Suppressor macrophage treated with lipopolysaccharide for 4 hours (primary cell): Measurements from ENCODE around the gene SGPP2.

Experiments used
- DNase-seq: peaks from one replicate; pipeline ENCODE4 v3.0.0-alpha.2; 2020

Gene SGPP2

DNA sequence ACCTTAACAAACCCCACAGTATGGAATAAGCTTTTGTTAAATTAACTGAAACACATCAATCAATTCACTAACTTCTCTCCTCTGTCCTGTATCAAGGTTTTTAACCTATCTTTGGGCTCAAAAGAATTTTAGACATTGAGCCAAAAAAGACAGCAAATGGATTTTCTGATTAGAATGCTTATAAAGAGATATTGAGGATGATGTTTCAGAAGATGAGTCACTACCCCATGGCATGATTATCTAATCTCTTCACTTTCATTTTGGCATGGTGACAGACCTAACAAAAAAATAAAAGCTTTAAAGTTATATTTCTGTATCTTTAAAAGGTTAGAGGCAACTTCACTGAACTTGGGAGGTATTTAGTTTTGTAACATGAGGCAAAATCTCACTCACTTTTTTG, 55.5 kb downstream of the SGPP2 start:
- DNase-seq, result peak; percentile 65

DNA sequence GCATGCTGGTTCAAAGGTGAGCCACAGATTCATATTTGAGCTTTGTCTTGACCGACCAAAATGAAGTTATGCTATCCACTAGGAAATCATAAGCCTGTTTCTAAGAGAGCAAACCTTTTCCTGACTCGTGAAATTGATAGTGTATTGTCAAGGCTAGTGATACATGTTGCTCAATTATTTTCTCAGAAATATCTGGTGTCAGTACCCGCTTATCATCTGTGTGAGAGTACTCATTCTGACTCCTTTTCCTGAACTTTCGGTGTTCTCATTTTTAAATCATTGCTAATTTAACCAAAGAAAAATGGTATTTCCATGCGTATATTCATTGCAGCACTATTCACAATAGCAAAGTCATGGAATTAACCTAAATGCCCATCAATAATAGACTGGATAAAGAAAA, 56.2 kb downstream of the SGPP2 start:
- no peak for DNase-seq

DNA sequence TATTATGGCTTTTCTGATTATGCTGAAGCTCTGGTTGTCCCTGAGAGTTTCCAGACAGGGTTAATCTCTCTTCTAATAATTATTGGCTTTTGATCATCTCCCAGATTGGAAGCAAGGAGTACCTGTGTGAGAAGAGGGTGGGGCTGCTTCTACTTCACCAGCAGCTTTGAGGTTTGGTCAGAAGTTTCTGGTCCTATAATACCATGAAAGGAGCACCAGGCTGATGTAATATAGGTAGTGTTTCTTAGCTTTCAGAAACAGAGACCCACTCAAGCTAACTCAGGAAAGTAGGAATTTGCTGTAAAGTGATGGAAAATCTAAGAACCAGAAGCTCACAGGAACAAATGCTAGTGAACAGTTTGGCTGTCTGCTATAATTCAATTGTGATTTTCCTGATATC, 57.6 kb downstream of the SGPP2 start:
- no peak for DNase-seq

DNA sequence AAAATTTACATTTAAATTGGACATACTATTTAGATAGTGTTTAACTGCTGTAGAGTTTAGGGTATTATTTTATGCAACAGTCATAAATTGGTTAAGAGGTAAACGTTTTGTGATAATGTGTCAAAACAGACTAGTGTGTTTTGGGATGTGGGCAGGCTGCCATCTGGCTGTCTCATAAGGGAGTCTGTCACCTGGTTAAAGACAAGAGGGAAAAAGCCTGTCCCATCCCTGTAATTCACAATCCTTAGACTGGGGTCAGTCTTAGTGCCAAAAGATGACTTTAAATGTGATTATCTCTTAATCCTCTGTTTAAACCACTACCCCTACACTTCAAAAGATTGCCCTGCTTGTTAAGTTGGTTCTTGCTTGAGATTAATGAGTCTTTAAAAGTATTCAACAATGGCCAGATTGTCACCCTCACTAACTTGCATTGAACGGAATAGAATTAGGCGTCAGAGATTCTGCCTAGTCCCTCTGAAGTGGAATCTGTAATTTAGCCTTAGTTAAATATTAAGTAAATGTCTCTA, 59.2 kb downstream of the SGPP2 start:
- peak; percentile 16 for DNase-seq

DNA sequence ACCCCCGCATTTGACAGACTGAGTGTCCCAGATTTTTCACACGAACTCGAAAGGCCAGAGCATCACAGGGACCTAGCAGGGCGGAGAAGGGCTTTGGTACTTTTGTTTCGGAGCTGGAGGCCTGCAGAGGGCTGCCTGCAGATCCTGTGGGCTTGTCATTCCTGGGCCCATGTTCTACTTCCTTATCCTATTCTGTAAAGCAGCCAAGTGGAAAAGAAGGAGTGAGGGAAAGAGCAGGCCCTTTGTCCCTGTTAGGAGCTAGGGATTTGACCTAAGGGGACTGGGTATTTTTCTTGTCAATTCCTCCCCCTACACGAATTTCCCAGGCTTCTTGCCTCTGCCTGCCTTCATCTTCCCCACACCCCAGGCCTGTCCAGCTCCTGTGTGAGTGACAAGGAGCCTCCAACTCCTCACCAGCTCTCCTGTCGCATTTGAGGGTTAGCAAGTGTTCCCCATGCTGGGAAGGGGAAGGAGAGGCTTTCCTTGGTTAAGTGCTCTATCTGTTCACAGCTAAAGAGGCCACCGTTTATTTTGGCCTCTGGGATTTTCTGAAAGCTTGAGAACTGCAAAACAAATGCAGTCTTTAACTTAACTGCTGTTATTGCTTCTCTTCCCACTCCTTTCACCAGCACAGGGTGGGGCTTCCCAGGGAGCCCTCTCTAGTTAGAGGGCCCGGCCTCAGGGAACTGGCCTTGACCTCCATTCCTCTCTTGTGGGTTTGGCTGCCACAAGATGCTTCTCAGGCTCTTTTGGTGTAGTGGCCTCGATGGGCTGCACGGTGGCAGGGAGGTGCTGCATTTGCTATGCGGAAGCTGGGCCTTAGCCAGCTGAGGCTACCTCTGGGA, 61.2 kb downstream of the SGPP2 start:
- no peak for DNase-seq

DNA sequence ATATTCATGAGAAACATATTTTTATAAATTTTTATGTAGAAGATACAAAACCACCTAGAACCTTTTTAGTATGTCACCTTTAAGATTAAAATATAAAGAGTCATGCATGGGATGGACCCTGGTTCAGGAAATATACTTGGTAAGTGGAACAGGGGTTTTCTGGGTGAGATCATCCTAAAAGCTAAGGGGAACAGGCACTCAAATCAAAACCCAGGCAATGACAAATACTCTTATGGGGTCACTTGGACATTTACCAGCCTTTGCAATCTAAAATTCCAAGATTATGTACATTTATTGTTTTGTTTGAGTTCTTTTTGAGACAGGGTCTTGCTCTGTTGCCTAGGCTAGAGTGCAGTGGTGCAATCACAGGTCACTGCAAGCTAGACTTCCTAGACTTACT, 65.8 kb downstream of the SGPP2 start:
- peak; percentile 49 for DNase-seq

DNA sequence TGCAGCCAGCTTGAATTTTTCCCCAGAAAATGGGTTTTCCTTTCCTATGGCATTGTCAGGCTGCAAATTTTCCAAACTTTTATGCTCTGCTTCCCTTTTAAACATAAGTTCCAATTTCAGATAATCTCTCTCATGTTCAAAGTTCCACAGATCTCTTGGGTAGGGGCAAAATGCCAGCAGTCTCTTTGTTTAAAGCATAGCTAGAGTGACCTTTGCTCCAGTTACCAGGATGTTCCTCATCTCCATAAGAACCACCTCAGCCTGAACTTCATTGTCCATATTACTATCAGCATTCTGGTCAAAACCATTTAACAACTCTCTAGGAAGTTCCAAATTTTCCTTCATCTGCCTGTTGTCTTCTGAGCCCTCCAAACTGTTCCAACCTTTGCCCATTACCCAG, 68.3 kb downstream of the SGPP2 start:
- no peak for DNase-seq

DNA sequence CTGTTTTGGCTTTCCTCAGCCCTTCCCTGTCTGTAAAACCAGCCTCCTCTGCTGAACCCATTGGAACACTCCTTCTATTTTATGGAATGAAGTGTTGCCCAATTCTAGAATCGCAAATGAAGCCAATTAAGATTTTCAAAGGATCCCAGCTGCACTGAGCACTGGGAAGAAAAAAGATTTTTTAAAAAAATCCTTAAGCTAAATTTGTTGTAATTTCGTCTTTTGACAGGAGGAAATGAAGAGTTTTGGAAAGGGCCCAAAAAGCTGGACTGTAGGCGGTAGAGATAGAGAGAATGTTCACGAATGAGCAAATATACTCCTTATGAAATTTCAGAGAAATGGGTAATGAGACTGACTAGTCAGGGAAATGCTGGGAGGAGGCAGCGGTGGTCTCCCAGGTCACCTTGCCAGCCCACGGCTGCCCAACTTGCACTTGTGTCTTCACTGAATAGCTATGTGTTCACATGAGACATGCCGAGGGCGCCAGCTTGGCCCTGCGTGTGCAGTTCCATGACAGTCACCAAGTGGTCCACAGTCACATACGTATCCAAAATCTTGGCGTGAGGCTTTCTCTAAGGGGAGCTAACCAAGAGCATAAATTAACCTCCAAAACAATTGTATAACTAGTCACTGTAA, 69.9 kb downstream of the SGPP2 start:
- DNase-seq, result no peak

DNA sequence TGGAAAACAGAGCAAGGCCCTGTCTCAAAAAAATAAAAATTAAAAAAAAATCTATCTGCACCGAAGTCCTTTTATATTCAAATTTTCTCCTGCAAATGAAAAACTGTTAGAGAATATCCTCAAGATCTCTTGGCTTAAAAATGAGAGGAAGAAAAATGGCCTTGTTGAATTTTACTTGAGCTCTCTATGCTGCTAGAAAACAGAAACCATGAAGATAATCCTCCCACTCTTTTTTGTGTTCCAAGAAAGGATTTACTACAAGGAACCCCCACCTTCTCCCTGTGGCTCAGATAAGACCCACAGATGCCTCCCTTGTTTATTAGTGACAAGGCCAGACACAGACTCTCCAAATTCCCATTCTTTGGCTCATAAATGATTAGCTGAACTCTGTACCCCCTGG, 71.0 kb downstream of the SGPP2 start:
- no peak for DNase-seq

DNA sequence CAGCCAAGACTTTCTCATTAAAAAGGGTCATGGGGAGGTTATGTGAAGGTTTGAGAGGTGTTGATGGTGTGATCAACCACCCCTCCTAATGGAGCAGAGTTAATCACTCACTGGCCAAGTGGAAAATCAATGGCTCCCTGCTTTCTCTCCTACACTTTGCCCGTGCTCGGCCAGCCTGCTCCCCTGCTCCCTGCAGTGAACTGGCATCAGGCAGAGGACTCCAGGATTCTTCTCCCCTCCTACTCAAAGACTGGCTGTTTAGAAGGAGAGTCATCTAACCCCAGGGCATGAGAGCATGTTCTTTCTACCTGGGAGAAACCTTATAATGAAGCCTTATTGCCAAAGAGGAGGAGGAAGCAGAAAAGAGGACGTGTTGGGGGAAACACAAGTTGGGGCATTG, 74.9 kb downstream of the SGPP2 start:
- no peak for DNase-seq

DNA sequence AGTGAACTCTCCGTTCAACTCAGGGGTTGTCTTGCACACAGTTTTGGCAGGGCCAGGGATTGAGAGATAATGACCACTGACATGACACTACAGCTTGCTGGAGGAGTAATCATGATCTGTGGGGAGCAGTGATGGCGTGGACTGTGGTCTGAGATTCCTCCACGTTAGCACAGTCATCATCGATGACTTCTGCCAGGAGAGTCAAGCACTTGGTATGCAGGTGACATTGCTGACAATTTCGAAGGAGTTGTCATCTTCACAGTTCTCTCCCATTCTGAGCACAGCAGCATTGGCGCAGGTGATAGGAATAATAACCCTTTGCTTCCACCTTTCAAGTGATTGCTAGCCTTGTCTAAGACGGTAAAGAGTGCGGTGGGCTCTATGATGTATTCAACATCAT, 79.8 kb downstream of the SGPP2 start:
- DNase-seq, result no peak

DNA sequence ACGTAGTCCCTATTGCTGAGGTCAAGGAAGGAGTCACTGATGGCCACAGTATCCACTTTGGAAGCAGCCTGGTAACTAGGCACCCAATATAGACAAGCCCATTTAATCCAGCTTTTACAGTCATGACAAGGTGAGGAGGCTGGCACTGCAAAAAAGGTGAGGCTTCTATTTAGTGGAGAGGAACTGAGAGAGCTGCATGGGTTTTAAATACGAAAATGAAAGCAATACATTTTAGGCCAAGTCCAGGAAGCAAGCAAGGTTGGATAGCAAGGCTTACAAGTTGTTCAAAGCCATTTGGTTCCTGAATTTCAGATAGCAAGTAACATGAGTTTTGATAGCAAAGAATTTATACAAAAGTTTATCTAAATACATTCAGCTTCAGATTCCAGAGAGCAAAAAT, 80.4 kb downstream of the SGPP2 start:
- peak; percentile 11 for DNase-seq

DNA sequence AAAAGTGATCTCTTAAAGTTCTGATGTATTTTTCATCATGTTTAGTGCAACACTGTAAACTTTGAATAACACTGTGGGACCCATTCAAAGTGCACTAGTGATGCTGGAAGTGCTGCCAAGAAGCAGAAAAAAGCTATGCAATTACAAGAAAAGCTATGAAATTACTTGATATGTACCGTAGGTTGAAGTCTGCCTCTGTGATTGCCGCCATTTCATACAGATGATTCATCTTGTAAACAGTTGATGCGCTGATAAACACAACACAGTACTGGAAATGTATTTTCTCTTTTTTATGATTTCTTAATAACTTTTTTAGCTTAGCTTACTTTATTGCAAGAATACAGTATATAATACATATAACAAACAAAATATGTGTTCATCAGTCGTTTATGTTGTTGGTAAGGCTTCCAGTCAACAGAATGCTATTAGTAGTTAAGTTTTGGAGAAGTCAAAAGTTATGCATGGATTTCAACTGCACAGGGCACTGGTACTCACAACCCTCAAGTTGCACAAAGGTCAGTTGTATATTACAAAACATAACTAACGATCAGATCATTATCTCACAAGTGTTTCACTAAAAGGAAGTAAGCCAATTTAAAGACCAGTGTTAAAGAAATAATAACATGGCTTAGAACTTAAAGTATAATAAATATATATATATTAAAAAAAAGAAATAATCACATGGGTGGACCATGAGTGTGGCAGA, 82.0 kb downstream of the SGPP2 start:
- DNase-seq, result no peak

DNA sequence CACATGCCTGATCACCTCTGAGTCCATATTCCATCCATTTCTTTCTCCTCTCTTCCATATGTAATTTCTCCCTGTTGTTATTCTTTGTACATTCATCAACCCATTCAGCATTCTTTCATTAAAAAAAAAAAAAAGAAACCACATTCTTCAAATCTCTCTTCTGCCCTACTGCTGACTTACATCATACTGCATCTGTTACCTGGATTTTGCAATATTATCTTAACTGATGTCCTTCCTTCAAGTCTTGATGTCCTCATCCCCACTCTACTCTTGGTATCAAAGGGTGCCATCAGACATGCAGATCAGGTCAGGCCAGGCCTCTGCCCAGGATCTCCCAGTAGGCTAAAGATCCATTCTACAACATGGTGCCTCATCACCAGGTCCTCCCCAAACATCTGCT, 90.6 kb downstream of the SGPP2 start:
- no peak for DNase-seq

DNA sequence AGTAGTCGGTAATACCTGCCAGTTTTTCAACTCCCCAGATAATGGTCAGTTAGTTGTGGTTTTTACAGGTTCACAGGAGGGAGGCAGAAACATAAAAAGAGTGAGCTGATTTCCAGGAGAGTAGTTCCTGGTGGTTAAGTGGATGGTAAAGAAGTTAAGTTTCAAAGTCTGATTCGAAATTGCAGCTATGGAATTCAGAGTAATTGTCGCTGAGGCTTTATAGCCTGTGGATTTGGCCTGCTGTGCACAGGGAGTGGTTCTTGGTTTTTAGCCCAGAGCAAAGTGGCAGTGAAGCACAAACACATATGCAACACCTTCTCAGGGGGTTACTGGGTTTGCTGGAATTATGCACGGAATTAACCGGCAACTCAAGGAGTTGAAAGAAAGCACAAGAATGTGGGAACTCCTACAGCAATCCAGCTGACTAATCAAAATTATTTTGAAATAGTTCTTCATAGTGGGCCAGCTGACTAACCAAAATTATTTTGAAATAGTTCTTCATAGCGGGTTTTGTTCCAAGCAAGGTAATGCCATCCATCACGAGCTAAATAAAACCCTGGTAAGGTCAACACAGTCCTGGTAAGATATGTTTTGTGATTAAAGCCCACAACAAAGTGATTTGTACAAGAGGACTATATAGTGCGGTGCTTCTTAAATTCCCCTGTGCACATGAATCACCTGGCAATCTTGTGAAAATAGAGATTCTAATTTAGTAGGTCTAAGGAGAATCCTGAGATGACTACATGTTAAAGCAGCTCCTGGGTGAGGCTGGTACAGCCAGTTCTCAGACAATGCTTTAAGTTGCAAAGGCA, 94.4 kb downstream of the SGPP2 start:
- peak; percentile 19 for DNase-seq

DNA sequence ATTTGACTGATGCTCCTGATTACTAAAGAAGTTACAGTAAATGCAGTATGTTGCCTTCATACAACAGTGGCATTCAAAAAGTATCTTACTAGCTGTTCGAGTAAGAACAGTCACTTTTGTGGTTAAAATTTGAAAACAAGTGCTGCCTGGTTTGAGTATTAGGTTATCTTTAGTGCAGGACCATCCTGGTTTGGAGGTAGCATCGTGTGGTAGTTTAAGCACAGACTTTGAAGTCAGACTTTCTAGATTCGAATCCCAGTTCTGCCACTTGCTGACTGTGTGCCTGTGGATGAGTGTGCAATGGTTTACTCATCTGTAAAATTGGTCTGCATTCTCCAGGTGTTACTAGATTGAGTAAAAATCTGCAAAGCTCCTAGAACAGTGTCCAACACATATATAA, 96.8 kb downstream of the SGPP2 start:
- DNase-seq, result no peak

DNA sequence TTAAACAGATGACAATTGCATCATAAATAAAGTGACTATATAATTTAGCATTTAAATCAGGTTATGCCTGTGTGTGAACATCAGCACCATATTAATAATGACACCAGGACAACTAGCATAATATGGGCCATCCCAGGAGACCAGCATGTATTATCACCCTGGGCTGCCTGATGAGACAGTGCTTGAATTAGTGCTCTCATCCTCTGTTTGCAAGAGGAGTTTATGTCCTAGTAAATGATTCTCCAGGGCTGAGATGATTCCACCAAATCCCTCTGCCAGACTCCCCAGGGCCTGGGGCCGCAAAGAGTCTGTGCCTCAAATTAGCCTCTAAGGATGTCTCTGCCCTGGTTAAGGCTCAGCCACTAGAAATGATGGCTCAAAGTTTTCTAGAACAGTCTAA, 97.7 kb downstream of the SGPP2 start:
- DNase-seq, result no peak

DNA sequence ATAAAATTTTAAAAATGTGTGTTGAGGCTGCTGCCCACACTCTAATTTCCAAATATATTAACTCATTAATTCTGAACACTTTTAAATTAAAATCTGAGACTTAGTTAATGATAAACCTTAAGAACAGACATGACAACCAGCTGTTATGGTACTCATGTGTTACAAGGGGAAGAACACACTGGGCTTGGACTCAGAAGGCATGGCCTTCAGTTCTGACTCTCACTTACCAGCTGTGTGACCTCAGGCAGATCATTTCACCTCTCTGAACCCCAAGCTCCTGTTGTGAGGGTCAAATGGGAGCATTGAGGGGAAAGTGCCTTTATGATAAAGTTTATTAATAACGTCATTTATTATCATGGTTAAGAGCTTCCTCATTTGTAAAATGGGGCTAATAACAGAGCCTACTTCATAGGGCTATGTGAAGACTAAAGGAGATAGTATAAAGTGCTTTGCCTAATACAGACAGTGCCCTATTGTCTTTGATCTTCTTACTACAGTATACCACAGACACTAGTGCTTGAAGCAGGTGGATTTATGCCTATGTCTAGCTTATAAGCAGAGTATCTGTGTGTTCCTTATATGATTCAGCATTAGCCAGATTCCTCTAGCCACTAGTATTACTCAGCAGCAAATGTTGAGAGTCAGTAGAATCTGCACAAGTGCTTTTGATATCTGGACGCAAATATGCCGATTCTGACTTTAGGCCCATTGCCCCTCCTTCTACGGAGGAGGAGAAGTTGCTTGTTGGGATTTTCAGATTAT, 99.6 kb downstream of the SGPP2 start:
- DNase-seq, result no peak

DNA sequence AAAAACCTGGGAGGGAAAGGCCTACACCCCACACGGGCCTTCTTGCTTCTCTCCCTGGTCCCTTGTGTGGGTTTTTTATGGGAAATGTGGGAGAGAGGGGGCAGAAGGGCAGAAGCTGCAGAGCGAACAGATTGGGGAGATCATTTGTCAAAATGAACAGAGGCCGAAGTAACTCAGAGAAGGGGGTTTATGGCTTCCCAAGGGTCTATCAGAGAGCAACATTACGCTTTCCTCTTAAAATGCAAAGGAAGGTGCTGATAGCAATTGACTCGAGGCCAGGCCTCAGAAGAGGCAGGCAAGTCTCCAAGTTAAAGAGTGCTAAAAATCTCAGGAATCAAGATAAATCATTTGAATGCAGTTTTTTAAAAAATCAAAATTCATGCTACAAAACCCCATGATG, 101.5 kb downstream of the SGPP2 start:
- DNase-seq, result no peak

DNA sequence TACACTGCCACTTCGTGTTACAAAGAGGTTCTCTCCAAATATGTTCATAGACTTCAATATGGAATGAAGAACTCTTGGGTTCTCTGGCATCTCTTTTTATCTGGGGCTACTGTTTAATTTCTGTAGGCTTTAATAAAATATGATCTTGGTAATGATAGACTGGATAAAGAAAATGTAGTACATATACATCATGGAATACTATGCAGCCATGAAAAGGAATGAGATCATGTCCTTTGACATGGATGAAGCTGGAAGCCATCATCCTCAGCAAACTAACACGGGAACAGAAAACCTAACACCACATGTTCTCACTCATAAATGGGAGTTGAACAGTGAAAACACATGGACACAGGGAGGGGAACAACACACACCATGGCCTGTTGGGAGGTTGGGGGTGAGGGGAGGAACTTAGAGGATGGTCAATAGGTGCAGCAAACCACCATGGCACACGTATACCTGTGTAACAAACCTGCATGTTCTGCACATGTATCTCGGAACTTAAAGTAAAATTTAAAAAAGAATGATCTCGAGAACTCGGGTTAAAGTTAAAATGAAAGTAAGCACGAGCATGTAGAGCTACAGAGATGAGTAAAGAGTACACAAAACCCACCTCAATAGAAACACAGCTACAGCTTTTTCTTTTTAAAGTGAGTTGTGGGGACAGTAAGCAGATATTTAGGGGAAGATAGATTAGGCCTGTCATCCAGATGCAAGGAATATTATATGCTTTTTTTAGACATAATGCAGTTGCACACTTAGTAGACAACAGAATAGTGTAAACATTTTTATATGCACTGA, 102.3 kb downstream of the SGPP2 start:
- DNase-seq, result no peak

DNA sequence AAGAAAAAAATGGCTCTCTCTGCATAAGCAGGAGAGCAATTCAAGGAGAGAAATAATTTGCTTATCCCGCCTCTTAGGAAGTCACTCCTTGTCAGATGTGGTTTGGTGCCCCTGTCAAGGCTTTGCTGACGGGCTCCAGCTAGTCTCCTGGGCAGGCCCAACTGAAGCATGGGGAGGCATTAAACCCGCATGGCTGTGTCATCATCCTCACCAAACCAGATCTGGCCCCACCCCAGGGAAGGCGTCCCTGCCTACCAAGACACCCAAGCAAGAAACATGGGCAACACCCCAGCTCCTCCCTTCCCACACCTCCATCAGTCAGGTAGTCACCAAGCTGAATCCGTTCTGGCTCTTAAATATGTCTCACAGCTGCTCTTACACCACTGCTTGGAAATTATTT, 108.0 kb downstream of the SGPP2 start:
- DNase-seq, result no peak
